HEK293 (cell line): ENCODE data around the gene NID1.
"Not testable (repeated sequence)": the region's sequence is repeated elsewhere in the genome, so short reads cannot be mapped to it uniquely, and the experiment has no call there.

ENCODE experiments used
- EGR2 ChIP-seq: fragments of 450-650 bp; formaldehyde crosslinking; IDR thresholded peaks from 2 replicates; pipeline ENCODE4 v1.5.1; 2016; ENCODE audit warnings: low read depth, missing biosample characterization, missing genetic modification characterization
- ZBTB7A ChIP-seq: fragments of 450-650 bp; formaldehyde crosslinking; IDR thresholded peaks from 2 replicates; pipeline ENCODE4 v1.5.1; 2016; ENCODE audit warnings: low read depth, missing biosample characterization, missing genetic modification characterization
- ZNF24 ChIP-seq: fragments of 450-650 bp; formaldehyde crosslinking; IDR thresholded peaks from 2 replicates; pipeline ENCODE4 v1.5.1; 2016; ENCODE audit warnings: missing biosample characterization, missing genetic modification characterization
- ZNF302 ChIP-seq: fragments of 450-650 bp; formaldehyde crosslinking; IDR thresholded peaks from 2 replicates; pipeline ENCODE4 v1.5.1; 2016; ENCODE audit warnings: missing biosample characterization, missing genetic modification characterization, low read depth
- TF ChIP-seq, protein P1 (sequence below): fragments of 450-650 bp; formaldehyde crosslinking; IDR thresholded peaks from 2 replicates; pipeline ENCODE4 v1.5.1; 2016; ENCODE audit warnings: missing biosample characterization, missing genetic modification characterization
- TF ChIP-seq, protein P2 (sequence below): fragments of 450-650 bp; formaldehyde crosslinking; IDR thresholded peaks from 2 replicates; pipeline ENCODE4 v1.5.1; 2016; ENCODE audit warnings: missing biosample characterization, missing genetic modification characterization
- TF ChIP-seq, protein P3 (sequence below): fragments of 450-650 bp; formaldehyde crosslinking; conservative IDR thresholded peaks from 2 replicates; pipeline ENCODE4 v1.5.1; 2016; ENCODE audit warnings: low read depth, missing biosample characterization, missing genetic modification characterization
- TF ChIP-seq, protein P4 (sequence below): fragments of 450-650 bp; formaldehyde crosslinking; IDR thresholded peaks from 2 replicates; pipeline ENCODE4 v1.5.1; 2016; ENCODE audit warnings: missing biosample characterization, missing genetic modification characterization, low read depth

DNA sequence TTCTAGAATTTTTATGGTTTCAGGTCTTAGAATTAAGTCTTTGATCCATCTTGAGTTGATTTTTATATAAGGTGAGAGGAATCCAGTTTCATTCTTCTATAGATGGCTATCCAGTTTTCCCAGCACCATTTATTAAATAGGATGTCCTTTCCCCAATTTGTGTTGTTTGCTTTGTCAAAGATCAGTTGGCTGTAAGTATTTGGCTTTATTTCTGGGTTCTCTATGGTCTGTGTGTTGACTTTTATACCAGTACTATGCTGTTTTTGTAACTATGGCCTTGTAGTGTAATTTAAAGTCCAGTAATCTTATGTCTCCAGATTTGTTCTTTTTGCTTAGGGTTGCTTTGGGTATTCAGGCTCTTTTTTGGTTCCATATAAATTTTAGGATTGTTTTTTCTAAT lies 137.3 kb downstream of the NID1 start:
- TF ChIP-seq, protein P1, sequence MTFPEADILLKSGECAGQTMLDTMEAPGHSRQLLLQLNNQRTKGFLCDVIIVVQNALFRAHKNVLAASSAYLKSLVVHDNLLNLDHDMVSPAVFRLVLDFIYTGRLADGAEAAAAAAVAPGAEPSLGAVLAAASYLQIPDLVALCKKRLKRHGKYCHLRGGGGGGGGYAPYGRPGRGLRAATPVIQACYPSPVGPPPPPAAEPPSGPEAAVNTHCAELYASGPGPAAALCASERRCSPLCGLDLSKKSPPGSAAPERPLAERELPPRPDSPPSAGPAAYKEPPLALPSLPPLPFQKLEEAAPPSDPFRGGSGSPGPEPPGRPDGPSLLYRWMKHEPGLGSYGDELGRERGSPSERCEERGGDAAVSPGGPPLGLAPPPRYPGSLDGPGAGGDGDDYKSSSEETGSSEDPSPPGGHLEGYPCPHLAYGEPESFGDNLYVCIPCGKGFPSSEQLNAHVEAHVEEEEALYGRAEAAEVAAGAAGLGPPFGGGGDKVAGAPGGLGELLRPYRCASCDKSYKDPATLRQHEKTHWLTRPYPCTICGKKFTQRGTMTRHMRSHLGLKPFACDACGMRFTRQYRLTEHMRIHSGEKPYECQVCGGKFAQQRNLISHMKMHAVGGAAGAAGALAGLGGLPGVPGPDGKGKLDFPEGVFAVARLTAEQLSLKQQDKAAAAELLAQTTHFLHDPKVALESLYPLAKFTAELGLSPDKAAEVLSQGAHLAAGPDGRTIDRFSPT (tag by site-specific recombination) = not testable (repeated sequence)
- TF ChIP-seq, protein P2, sequence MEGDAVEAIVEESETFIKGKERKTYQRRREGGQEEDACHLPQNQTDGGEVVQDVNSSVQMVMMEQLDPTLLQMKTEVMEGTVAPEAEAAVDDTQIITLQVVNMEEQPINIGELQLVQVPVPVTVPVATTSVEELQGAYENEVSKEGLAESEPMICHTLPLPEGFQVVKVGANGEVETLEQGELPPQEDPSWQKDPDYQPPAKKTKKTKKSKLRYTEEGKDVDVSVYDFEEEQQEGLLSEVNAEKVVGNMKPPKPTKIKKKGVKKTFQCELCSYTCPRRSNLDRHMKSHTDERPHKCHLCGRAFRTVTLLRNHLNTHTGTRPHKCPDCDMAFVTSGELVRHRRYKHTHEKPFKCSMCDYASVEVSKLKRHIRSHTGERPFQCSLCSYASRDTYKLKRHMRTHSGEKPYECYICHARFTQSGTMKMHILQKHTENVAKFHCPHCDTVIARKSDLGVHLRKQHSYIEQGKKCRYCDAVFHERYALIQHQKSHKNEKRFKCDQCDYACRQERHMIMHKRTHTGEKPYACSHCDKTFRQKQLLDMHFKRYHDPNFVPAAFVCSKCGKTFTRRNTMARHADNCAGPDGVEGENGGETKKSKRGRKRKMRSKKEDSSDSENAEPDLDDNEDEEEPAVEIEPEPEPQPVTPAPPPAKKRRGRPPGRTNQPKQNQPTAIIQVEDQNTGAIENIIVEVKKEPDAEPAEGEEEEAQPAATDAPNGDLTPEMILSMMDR = not testable (repeated sequence)
- not testable (repeated sequence) for TF ChIP-seq ZNF302 (tag by site-specific recombination); ZNF24 (tag by site-specific recombination); EGR2 (tag by site-specific recombination); ZBTB7A
- TF ChIP-seq, protein P3, sequence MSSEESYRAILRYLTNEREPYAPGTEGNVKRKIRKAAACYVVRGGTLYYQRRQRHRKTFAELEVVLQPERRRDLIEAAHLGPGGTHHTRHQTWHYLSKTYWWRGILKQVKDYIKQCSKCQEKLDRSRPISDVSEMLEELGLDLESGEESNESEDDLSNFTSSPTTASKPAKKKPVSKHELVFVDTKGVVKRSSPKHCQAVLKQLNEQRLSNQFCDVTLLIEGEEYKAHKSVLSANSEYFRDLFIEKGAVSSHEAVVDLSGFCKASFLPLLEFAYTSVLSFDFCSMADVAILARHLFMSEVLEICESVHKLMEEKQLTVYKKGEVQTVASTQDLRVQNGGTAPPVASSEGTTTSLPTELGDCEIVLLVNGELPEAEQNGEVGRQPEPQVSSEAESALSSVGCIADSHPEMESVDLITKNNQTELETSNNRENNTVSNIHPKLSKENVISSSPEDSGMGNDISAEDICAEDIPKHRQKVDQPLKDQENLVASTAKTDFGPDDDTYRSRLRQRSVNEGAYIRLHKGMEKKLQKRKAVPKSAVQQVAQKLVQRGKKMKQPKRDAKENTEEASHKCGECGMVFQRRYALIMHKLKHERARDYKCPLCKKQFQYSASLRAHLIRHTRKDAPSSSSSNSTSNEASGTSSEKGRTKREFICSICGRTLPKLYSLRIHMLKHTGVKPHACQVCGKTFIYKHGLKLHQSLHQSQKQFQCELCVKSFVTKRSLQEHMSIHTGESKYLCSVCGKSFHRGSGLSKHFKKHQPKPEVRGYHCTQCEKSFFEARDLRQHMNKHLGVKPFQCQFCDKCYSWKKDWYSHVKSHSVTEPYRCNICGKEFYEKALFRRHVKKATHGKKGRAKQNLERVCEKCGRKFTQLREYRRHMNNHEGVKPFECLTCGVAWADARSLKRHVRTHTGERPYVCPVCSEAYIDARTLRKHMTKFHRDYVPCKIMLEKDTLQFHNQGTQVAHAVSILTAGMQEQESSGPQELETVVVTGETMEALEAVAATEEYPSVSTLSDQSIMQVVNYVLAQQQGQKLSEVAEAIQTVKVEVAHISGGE (tag by site-specific recombination) = not testable (repeated sequence)
- TF ChIP-seq, protein P4, sequence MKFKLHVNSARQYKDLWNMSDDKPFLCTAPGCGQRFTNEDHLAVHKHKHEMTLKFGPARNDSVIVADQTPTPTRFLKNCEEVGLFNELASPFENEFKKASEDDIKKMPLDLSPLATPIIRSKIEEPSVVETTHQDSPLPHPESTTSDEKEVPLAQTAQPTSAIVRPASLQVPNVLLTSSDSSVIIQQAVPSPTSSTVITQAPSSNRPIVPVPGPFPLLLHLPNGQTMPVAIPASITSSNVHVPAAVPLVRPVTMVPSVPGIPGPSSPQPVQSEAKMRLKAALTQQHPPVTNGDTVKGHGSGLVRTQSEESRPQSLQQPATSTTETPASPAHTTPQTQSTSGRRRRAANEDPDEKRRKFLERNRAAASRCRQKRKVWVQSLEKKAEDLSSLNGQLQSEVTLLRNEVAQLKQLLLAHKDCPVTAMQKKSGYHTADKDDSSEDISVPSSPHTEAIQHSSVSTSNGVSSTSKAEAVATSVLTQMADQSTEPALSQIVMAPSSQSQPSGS = not testable (repeated sequence)
